ENCODE data around the gene KCTD2. TPM values are rescaled to one million over a fixed set of nuclear protein-coding genes. Genes with fewer than 3 reads are reported as not detected.
A peak's percentile ranks its signal among the peaks of the same experiment; 100 is the strongest.

KCTD2 gene
- total and polyA plus RNA-seq, 9 of the 15 experiments (the other 6 are each of a cell fraction or from before 2014, with no cell fraction given): 1.7 to 32.9 (median 15.8) TPM

GRCh38 chr17:75012346-75013091 is 34.5 kb upstream of the KCTD2 start, which contains the start of gene MRPL58 (continued):
- no peak for TF ChIP-seq PATZ1 (CRISPR knock-in tag; IDR thresholded peaks at IDR 0.05; ENCODE audit: borderline replicate concordance)
- TF ChIP-seq ZFP30 (CRISPR knock-in tag; IDR thresholded peaks at IDR 0.05; ENCODE audit: borderline replicate concordance): no peak
- TF ChIP-seq NFE2L1 (tag; IDR thresholded peaks at IDR 0.05; ENCODE audit: borderline replicate concordance, low read depth): no peak
- TF ChIP-seq ZNF696 (CRISPR knock-in tag; conservative IDR thresholded peaks at IDR 0.05): no peak
- TF ChIP-seq, protein P1, sequence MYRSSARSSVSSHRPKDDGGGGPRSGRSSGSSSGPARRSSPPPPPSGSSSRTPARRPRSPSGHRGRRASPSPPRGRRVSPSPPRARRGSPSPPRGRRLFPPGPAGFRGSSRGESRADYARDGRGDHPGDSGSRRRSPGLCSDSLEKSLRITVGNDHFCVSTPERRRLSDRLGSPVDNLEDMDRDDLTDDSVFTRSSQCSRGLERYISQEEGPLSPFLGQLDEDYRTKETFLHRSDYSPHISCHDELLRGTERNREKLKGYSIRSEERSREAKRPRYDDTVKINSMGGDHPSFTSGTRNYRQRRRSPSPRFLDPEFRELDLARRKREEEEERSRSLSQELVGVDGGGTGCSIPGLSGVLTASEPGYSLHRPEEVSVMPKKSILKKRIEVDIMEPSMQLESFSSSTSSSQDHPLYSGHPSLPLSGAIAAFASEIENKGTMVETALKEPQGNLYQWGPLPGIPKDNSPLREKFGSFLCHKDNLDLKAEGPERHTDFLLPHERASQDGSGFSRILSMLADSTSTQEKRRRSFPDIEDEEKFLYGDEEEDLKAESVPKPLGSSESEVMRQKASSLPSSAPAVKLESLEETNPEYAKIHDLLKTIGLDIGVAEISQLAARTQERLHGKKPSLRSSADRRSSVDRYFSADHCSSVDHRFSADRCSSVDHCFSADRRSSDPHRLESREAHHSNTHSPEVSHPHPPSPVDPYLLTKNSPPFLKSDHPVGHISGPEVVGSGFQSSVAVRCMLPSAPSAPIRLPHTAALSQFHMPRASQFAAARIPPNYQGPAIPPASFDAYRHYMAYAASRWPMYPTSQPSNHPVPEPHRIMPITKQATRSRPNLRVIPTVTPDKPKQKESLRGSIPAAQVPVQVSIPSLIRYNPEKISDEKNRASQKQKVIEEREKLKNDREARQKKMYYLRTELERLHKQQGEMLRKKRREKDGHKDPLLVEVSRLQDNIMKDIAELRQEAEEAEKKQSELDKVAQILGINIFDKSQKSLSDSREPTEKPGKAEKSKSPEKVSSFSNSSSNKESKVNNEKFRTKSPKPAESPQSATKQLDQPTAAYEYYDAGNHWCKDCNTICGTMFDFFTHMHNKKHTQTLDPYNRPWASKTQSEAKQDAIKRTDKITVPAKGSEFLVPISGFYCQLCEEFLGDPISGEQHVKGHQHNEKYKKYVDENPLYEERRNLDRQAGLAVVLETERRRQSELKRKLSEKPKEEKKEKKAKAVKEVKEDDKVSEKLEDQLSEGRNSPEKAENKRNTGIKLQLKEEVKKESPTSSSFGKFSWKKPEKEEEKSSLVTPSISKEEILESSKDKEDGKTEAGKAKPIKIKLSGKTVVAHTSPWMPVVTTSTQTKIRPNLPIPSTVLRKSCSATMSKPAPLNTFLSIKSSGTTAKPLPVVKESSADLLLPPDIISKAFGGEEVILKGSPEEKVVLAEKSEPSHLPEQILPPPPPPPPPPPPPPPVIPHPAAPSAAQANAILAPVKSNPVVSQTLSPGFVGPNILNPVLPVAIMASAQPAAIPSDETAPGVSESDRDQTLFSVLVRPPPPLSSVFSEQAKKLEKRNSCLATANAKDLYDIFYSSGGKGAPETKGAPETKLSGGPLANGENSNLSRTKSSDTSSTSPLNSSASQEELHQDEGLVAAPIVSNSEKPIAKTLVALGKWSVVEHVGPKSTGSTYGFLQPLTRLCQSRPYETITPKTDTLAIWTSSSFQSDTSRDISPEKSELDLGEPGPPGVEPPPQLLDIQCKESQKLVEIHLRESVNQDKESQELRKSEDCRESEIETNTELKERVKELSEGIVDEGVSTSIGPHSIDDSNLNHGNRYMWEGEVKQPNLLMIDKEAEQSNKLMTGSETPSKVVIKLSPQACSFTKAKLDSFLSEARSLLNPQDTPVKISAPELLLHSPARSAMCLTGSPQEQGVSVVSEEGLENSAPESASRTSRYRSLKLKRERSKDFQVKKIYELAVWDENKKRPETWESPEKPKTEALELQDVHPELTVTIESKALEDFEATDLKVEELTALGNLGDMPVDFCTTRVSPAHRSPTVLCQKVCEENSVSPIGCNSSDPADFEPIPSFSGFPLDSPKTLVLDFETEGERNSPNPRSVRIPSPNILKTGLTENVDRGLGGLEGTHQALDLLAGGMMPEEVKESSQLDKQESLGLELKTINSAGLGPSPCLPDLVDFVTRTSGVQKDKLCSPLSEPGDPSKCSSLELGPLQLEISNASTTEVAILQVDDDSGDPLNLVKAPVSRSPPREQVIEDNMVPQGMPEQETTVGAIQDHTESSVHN (IDR thresholded peaks at IDR 0.05; ENCODE audit: borderline replicate concordance in 1 of 2, low read depth in 1 of 2): no peak
- TF ChIP-seq ZNF184 (CRISPR knock-in tag; IDR thresholded peaks at IDR 0.05): no peak
- TF ChIP-seq CHCHD3 (CRISPR knock-in tag; IDR thresholded peaks at IDR 0.05): no peak
- no peak for TF ChIP-seq ZFPM2 (CRISPR knock-in tag; IDR thresholded peaks at IDR 0.05)
- TF ChIP-seq, protein P2, sequence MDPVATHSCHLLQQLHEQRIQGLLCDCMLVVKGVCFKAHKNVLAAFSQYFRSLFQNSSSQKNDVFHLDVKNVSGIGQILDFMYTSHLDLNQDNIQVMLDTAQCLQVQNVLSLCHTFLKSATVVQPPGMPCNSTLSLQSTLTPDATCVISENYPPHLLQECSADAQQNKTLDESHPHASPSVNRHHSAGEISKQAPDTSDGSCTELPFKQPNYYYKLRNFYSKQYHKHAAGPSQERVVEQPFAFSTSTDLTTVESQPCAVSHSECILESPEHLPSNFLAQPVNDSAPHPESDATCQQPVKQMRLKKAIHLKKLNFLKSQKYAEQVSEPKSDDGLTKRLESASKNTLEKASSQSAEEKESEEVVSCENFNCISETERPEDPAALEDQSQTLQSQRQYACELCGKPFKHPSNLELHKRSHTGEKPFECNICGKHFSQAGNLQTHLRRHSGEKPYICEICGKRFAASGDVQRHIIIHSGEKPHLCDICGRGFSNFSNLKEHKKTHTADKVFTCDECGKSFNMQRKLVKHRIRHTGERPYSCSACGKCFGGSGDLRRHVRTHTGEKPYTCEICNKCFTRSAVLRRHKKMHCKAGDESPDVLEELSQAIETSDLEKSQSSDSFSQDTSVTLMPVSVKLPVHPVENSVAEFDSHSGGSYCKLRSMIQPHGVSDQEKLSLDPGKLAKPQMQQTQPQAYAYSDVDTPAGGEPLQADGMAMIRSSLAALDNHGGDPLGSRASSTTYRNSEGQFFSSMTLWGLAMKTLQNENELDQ (CRISPR knock-in tag; IDR thresholded peaks at IDR 0.05; ENCODE audit: borderline replicate concordance): no peak
- TF ChIP-seq NR2C1 (IDR thresholded peaks at IDR 0.05): peak; percentile 81
- TF ChIP-seq NR2C1 (tag; IDR thresholded peaks at IDR 0.05): peak; percentile 93
- TF ChIP-seq XRCC3 (IDR thresholded peaks at IDR 0.05): no peak
